Chondrocyte (in vitro differentiated cells): ENCODE data around the gene CEMIP. TPM values are rescaled to one million over a fixed set of nuclear protein-coding genes. Genes with fewer than 3 reads are reported as not detected.

Experiments used
- DNase-seq: peaks from one replicate; pipeline ENCODE4 v3.0.0; 2021; ENCODE audit warnings: mixed read lengths, low spot score
- H3K27ac Mint-ChIP-seq: one replicate; pipeline ENCODE4 v1.8.0; 2021; ENCODE audit warnings: mild to moderate bottlenecking, moderate library complexity, mixed read lengths; ENCODE audit not compliant: unreplicated experiment
- H3K27me3 Mint-ChIP-seq: 2 replicates; pipeline ENCODE4 v1.8.0; 2021; ENCODE audit warnings: low read depth, mixed read lengths
- H3K36me3 Mint-ChIP-seq: 2 replicates; pipeline ENCODE4 v1.8.0; 2021; ENCODE audit warnings: low read depth, mixed read lengths
- H3K4me1 Mint-ChIP-seq: 2 replicates; pipeline ENCODE4 v1.8.0; 2021; ENCODE audit warnings: low read depth, mild to moderate bottlenecking, mixed read lengths
- H3K4me3 Mint-ChIP-seq: one replicate; pipeline ENCODE4 v1.8.0; 2021; ENCODE audit warnings: mild to moderate bottlenecking, moderate library complexity, mixed read lengths; ENCODE audit not compliant: unreplicated experiment
- H3K9me3 Mint-ChIP-seq: 2 replicates; pipeline ENCODE4 v1.8.0; 2021; ENCODE audit warnings: low read depth, mixed read lengths
- total RNA-seq: library from RNA; stranded (reverse); gene quantifications from 3 replicates; pipeline ENCODE4 v1.2.1, GENCODE V29; 2021
- TF ChIP-seq, protein P1 (sequence below): fragments of 200-600 bp; sonication (generic); IDR thresholded peaks from 2 replicates; pipeline ENCODE4 v1.5.0; 2021; ENCODE audit warnings: antibody characterized with exemption, mild to moderate bottlenecking, moderate library complexity

Gene CEMIP
- total RNA-seq, 1 donor from 2014 or later = 146 TPM

DNA sequence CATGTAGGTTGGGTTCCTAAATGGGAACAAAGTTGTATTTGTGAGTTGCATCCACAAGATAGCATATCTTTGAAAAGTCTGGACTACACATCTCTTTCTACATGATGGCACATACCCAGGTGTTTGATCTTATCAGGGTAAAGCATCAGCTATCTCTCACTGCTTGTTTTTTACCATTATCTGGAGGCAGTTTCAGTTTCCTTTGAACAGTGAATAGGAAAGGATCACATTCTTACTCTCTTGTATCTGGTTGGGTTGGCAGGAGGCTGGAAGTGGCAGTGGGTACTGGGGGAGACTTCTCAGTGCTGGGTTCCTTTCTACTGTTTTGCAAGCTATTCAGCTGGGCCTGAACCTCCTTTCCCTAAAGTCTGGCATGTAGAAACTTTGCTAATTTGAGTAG is 4.1 kb downstream of the CEMIP start:
- Mint-ChIP-seq H3K27ac (no peak overlapping the region), H3K36me3 (peaks cover 21% of the 10 kb centered on the region), H3K9me3 (no peaks in the 10 kb centered on the region), H3K4me3 (peak overlapping the region; percentile 93), H3K27me3 (no peaks in the 10 kb centered on the region), H3K4me1 (peaks cover 65% of the 10 kb centered on the region)
- DNase-seq = no peak
- TF ChIP-seq, protein P1, sequence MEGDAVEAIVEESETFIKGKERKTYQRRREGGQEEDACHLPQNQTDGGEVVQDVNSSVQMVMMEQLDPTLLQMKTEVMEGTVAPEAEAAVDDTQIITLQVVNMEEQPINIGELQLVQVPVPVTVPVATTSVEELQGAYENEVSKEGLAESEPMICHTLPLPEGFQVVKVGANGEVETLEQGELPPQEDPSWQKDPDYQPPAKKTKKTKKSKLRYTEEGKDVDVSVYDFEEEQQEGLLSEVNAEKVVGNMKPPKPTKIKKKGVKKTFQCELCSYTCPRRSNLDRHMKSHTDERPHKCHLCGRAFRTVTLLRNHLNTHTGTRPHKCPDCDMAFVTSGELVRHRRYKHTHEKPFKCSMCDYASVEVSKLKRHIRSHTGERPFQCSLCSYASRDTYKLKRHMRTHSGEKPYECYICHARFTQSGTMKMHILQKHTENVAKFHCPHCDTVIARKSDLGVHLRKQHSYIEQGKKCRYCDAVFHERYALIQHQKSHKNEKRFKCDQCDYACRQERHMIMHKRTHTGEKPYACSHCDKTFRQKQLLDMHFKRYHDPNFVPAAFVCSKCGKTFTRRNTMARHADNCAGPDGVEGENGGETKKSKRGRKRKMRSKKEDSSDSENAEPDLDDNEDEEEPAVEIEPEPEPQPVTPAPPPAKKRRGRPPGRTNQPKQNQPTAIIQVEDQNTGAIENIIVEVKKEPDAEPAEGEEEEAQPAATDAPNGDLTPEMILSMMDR = no peak

DNA sequence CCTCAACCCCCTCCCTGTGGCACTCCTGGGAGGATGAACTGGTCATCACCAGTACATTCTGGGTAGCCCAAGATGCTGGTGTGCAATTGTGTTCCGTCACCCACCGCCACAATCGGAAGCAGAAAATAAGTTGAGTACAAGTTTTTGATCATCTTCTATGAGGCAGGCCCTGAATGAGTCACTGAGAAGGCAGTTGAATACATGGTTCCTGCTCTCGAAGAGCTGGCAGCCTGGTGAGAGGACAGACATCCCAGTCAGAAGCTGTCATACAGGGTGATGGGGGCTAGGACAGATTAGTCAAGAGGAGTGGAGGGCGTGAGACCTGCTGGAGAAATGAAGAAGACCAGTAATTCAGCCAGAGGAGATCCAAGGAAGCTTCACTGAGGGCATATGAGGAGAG is 6.2 kb downstream of the CEMIP start:
- H3K27ac Mint-ChIP-seq = no peak overlapping the region
- TF ChIP-seq, protein P1 = no peak
- H3K4me1 Mint-ChIP-seq = peaks cover 65% of the 10 kb centered on the region
- H3K4me3 Mint-ChIP-seq = no peak overlapping the region
- no peak for DNase-seq
- no peaks in the 10 kb centered on the region for H3K9me3 Mint-ChIP-seq
- H3K27me3 Mint-ChIP-seq = no peaks in the 10 kb centered on the region
- peaks cover 26% of the 10 kb centered on the region for H3K36me3 Mint-ChIP-seq

DNA sequence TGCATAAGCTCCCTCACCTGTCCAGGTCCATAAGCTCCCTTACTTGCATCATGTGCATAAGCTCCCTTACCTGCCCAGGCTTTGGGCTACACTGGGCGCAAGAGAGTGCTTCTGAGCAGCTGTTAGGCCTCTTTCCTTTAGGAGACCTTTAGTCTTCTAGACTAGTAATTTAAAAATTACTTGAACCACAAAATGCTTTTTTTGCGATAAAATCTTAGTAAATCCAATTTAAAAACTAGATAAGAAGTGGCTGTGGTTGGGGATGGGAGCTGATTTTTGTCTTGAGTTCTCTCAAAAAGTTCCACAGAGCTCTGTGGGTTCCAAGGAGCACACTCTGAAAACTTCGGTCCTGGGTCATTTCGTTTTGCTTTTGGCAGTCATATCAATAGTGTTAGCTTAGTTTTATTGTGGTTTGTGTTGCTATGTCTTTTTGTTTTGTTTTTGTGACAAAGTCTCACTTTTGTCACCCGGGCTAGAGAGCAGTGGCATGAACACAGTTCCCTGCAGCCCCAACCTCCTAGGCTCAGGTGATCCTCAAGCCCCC is 6.7 kb downstream of the CEMIP start:
- H3K9me3 Mint-ChIP-seq = no peaks in the 10 kb centered on the region
- DNase-seq = no peak
- no peaks in the 10 kb centered on the region for H3K27me3 Mint-ChIP-seq
- TF ChIP-seq, protein P1 = no peak
- H3K4me1 Mint-ChIP-seq = peaks cover 60% of the 10 kb centered on the region
- H3K4me3 Mint-ChIP-seq = no peak overlapping the region
- H3K36me3 Mint-ChIP-seq = peaks cover 31% of the 10 kb centered on the region
- no peak overlapping the region for H3K27ac Mint-ChIP-seq

DNA sequence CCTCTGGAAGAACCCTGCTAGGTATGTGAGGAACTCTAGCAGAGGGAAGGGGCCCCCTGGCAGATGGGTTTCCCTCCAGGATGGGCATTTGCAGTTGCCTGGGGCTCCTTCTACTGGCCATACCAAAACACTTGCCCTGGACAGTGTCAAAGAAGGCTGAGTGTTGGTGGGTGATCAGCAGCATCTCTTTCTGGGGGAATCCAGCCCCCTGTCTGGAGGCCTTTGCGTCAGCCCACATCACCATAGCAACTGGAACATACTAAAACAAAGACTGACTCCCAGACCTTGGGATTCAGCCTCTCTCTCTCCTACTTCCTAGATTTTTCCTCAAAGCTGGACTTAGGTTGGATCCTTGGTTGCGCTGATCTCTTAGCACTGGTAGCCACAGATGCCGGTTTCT is 8.1 kb downstream of the CEMIP start:
- peaks cover 46% of the 10 kb centered on the region for H3K4me1 Mint-ChIP-seq
- H3K4me3 Mint-ChIP-seq = no peak overlapping the region
- no peak overlapping the region for H3K27ac Mint-ChIP-seq
- TF ChIP-seq, protein P1 = peak; percentile 39
- DNase-seq = no peak
- peaks cover 33% of the 10 kb centered on the region for H3K36me3 Mint-ChIP-seq
- H3K9me3 Mint-ChIP-seq = no peaks in the 10 kb centered on the region
- no peaks in the 10 kb centered on the region for H3K27me3 Mint-ChIP-seq

DNA sequence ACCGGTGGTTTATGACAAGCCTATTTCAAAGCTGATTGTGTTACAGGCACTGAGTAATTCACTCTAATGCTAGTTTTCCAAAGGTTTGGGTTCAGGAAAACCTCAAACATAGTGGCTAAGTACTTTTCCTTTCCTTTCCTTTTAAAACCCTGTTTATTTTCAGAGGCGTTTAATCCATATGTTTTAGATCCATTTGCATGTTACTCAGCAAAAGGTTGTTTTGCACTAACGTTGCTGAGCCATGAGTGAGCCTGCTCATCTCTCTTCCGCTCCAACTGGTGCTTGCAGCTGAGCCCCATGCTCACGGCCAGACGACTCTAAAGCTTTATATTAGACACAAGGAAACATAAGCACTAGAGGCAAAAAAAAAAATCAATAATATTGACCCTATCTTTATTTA is 9.4 kb downstream of the CEMIP start:
- Mint-ChIP-seq H3K4me1 (peaks cover 33% of the 10 kb centered on the region), H3K27me3 (no peaks in the 10 kb centered on the region), H3K4me3 (no peak overlapping the region), H3K9me3 (no peaks in the 10 kb centered on the region), H3K27ac (peak overlapping the region; percentile 24), H3K36me3 (peaks cover 39% of the 10 kb centered on the region)
- DNase-seq = no peak
- TF ChIP-seq, protein P1 = no peak
